ENCODE data around the gene IGFBP7.

Gene IGFBP7

GRCh38 chr4:57131849-57132742, 21.9 kb upstream of the IGFBP7 start:
- no peak for DNase-seq (ENCODE audit: low spot score)

GRCh38 chr4:57129477-57129876, 19.3 kb upstream of the IGFBP7 start:
- DNase-seq (ENCODE audit: low spot score): no peak

GRCh38 chr4:57127361-57127760, 17.2 kb upstream of the IGFBP7 start:
- DNase-seq (ENCODE audit: low spot score): no peak

- DNase-seq (ENCODE audit: low spot score): no peak
Observed at GRCh38 chr4:57125996-57126395, 15.8 kb upstream of the IGFBP7 start.

GRCh38 chr4:57124145-57124544, 14.0 kb upstream of the IGFBP7 start:
- DNase-seq (ENCODE audit: low spot score): no peak

GRCh38 chr4:57122959-57123358, 12.8 kb upstream of the IGFBP7 start:
- no peak for DNase-seq (ENCODE audit: low spot score)

GRCh38 chr4:57119054-57119651, 9.0 kb upstream of the IGFBP7 start:
- DNase-seq (ENCODE audit: low spot score): no peak

GRCh38 chr4:57117491-57117890, 7.3 kb upstream of the IGFBP7 start:
- no peak for DNase-seq (ENCODE audit: low spot score)

- DNase-seq (ENCODE audit: low spot score): no peak
Observed at GRCh38 chr4:57116245-57116644, 6.1 kb upstream of the IGFBP7 start.

- no peak for DNase-seq (ENCODE audit: low spot score)
Observed at GRCh38 chr4:57114973-57115372, 4.8 kb upstream of the IGFBP7 start.

- DNase-seq (ENCODE audit: low spot score): no peak
Observed at GRCh38 chr4:57113870-57114269, 3.7 kb upstream of the IGFBP7 start.

GRCh38 chr4:57110640-57111511, 691 bp upstream of the IGFBP7 start:
- DNase-seq (ENCODE audit: low spot score): no peak

GRCh38 chr4:57109411-57109846, 756 bp downstream of the IGFBP7 start:
- DNase-seq (ENCODE audit: low spot score): no peak

GRCh38 chr4:57106181-57106580, 4.0 kb downstream of the IGFBP7 start:
- no peak for DNase-seq (ENCODE audit: low spot score)

- no peak for DNase-seq (ENCODE audit: low spot score)
Observed at GRCh38 chr4:57104706-57105560, 5.3 kb downstream of the IGFBP7 start.

- DNase-seq (ENCODE audit: low spot score): no peak
Observed at GRCh38 chr4:57103051-57103450, 7.1 kb downstream of the IGFBP7 start.

GRCh38 chr4:57102050-57102624, 8.0 kb downstream of the IGFBP7 start:
- no peak for DNase-seq (ENCODE audit: low spot score)

GRCh38 chr4:57100979-57101651, 9.1 kb downstream of the IGFBP7 start:
- DNase-seq (ENCODE audit: low spot score): no peak

GRCh38 chr4:57099363-57099762, 10.8 kb downstream of the IGFBP7 start:
- no peak for DNase-seq (ENCODE audit: low spot score)

- DNase-seq (ENCODE audit: low spot score): no peak
Observed at GRCh38 chr4:57098941-57099340, 11.2 kb downstream of the IGFBP7 start.

- DNase-seq (ENCODE audit: low spot score): no peak
Observed at GRCh38 chr4:57098415-57098814, 11.8 kb downstream of the IGFBP7 start.
